Fibroblast of villous mesenchyme (primary cell): ENCODE results near the gene CCDC60. TPM values are rescaled to one million over a fixed set of nuclear protein-coding genes. Genes with fewer than 3 reads are reported as not detected.

Source experiments
- DNase-seq: peaks from one replicate; pipeline ENCODE4 v3.0.0-alpha.2; 2010; ENCODE audit warnings: low read depth
- H3K4me3 ChIP-seq: 2 replicates; pipeline ENCODE4 v1.5.1; 2011; ENCODE audit warnings: low read depth, mild to moderate bottlenecking, low read length
- total RNA-seq: library from RNA; depleted of rRNA; stranded (reverse); fragments of >200 nt; gene quantifications from 2 replicates; pipeline ENCODE4 v1.2.3, GENCODE V29; 2012
- TF ChIP-seq, protein P1 (sequence below): IDR thresholded peaks from 2 replicates; pipeline ENCODE4 v1.5.1; 2012; ENCODE audit warnings: low read depth, mild to moderate bottlenecking, low read length; ENCODE audit not compliant: insufficient read depth

CCDC60 gene
- total RNA-seq, 1 donor: not detected

DNA sequence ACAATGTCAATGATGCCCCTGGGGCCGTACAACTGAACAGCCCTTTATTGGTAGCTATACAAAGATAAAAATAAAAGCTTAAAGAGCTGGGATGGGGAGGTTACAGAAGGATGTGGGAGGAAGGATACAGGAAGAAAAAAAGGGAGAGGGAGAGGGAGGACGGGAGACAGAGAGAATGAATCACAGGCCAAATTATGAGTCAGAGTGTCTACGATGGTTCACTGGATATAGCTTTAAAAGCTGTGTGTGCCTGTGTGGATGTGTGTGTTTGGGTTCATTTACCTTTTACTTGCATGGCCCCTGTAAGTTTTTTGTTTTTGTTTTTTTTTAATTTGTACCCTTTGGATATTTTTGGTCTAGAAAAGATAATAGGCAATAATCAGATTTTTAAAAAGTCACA is 111.9 kb downstream of the CCDC60 start:
- DNase-seq: no peak
- TF ChIP-seq, protein P1, sequence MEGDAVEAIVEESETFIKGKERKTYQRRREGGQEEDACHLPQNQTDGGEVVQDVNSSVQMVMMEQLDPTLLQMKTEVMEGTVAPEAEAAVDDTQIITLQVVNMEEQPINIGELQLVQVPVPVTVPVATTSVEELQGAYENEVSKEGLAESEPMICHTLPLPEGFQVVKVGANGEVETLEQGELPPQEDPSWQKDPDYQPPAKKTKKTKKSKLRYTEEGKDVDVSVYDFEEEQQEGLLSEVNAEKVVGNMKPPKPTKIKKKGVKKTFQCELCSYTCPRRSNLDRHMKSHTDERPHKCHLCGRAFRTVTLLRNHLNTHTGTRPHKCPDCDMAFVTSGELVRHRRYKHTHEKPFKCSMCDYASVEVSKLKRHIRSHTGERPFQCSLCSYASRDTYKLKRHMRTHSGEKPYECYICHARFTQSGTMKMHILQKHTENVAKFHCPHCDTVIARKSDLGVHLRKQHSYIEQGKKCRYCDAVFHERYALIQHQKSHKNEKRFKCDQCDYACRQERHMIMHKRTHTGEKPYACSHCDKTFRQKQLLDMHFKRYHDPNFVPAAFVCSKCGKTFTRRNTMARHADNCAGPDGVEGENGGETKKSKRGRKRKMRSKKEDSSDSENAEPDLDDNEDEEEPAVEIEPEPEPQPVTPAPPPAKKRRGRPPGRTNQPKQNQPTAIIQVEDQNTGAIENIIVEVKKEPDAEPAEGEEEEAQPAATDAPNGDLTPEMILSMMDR: no peak
- no peak overlapping the region for H3K4me3 ChIP-seq

DNA sequence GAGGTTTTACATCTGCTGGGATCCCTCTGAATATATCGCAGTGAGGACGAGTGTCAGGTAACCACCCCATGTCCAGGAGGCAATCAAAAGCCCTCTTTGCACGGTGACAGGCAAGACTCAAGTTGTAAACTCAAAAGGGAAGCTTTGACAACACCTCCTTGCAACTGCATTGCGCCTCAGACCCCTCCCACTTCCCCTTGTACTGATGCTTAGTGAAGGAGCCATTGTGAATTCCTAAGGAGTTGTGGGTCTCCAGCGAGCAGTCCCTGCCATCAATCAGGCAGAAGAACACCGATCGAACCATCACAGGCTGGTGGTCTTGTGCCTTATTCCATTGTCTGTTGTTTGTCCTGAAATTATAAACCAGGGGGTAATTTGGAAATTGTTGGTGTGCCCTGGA is 112.6 kb downstream of the CCDC60 start:
- TF ChIP-seq, protein P1: no peak
- H3K4me3 ChIP-seq: no peak overlapping the region
- no peak for DNase-seq

DNA sequence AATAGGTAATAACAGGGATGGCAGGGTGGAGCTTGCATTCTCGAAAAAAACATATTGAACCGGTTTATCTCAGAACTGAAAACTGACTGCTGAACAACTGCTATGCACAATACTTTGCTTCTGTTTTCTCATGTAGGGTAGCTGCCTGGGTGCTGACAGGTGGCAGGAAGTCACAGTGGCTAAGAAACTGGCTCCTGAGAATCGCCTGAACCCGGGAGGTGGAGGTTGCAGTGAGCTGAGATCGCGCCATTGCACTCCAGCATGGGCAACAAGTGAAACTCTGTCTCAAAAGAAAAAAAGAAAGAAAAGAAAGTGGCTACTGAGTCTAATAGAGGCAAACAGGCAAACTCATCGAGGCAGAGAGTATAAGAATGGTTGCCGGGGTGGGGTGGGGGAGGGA is 113.1 kb downstream of the CCDC60 start:
- TF ChIP-seq, protein P1: no peak
- no peak overlapping the region for H3K4me3 ChIP-seq
- no peak for DNase-seq

DNA sequence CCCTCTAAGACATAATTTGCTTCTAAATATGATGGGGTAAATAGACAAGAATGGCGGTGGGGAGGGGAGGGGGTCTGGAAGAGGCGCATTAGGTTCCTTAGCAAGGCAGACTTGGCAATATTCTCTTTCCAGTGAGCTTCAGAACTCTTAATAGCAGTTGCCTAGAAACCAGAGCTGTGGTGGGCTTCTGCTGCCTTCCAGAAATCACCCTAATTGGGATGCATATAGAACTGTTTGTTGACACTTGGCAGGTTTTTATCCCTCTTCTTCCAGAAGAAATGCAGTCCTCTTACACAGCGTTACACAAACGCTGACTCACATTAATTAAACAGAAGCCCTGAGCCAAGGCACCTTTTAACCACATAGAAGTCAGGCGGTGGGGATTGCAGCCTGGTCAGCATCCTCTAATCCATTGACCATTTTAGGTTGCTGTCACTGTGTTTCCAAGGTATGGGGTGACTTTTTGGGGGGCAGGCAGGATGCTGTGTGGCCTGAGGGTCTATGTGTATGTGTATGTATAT is 114.1 kb downstream of the CCDC60 start:
- H3K4me3 ChIP-seq: no peak overlapping the region
- TF ChIP-seq, protein P1: no peak
- no peak for DNase-seq

DNA sequence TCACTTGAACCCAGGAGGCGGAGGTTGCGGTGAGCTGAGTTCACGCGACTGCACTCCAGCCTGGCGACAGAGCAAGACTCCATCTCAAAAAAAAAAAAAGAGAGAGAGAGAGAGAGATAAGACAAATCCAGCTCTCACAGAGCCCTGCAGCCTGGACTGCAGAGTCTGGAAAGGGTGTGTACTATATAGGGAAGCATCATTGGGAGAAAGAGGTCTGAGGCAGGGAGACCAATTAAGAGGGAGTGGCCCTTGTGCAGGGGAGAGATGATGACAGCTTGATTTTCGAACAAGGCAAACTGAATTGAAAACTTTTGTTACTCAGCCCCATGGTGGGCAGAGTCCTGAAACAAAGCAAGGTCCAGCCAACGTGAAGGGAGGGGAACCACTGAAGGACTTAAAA is 116.2 kb downstream of the CCDC60 start:
- DNase-seq: no peak
- TF ChIP-seq, protein P1: no peak
- H3K4me3 ChIP-seq: no peak overlapping the region

DNA sequence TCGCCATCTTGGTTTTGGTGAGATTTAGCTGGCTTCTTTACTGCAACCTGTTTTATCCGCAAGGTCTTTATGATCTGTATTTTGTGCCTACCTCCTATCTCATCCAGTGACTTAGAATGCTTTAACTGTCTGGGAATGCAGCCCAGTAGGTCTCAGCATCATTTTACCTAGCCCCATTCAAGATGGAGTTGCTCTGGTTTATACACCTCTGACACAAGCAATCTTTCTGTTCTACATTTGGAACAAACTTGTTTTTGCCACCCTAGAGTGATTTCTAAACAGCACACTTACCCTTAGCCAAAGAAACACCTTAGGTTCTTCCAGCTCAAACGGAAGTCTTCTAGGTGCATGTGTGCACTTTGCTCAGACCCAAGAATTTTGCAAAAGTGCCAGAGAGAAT is 122.3 kb downstream of the CCDC60 start:
- TF ChIP-seq, protein P1: no peak
- no peak for DNase-seq
- H3K4me3 ChIP-seq: no peak overlapping the region

DNA sequence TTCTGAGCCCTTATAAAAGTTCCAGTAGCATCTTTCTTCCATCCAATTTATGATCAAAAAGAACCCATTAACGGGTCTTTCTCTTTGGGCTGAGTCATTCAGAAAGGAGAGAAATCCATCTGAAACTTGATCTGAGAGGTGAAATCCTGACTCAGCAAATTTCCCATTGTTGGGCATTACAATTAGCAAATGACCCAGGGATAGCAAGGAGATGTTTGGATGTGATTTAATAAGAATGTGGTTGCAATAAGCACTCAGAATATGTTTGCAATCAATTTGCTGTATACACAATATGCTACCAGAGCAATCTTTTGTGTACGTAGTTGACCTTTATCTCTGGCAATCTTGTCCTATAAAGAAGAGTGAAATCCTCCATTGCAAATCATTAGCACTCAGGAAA is 122.7 kb downstream of the CCDC60 start:
- TF ChIP-seq, protein P1: no peak
- no peak for DNase-seq
- no peak overlapping the region for H3K4me3 ChIP-seq
